Measurements from ENCODE around the gene SERPINB6.
A peak's percentile ranks its signal among the peaks of the same experiment; 100 is the strongest.
"Not testable (repeated sequence)": the region's sequence is repeated elsewhere in the genome, so short reads cannot be mapped to it uniquely, and the experiment has no call there.

Gene SERPINB6

GRCh38 chr6:2938632-2939083 is 32.7 kb downstream of the SERPINB6 start:
- DNase-seq (ENCODE audit: low read depth in 2 of 2) = no peak

DNA sequence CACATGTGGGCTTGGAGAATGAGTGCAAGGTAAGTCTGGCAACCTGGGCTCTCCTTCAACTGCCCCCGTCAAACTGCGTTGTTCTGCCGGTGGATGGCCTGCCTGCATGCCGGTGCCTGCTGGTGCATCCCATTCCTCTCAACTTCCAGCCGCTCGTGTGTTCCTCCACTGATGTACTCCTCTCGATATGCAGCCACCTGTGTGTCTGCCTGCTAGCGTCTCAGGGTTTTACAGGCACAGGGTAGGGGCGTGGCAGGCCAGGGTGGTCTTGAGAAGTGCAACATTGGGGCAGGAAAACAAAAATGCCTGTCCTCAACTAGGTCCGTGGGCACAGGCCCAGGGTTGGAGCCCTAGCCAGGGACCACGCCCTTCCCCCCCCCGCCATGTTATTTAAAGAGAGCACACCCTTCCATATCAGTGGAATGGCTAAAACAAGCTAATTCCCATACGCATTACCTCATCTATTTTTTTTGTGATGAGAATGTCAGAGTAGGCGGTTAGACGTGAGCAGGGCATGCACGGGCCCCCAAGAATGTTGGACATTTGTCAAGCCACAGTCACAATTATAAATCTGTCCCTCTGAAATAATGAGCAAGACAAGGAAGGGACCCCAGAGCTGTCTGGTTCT is 33.2 kb downstream of the SERPINB6 start:
- no peak for DNase-seq (ENCODE audit: low read depth in 2 of 2)

- no peak for DNase-seq (ENCODE audit: low read depth in 2 of 2)
These were observed 33.8 kb downstream of the SERPINB6 start for GRCh38 chr6:2937627-2938003.

- no peak for DNase-seq (ENCODE audit: low read depth in 2 of 2)
These were observed 35.6 kb downstream of the SERPINB6 start for GRCh38 chr6:2935566-2936291.

- DNase-seq (ENCODE audit: low read depth in 2 of 2) = no peak
These were observed 37.3 kb downstream of the SERPINB6 start for GRCh38 chr6:2934057-2934456.

DNA sequence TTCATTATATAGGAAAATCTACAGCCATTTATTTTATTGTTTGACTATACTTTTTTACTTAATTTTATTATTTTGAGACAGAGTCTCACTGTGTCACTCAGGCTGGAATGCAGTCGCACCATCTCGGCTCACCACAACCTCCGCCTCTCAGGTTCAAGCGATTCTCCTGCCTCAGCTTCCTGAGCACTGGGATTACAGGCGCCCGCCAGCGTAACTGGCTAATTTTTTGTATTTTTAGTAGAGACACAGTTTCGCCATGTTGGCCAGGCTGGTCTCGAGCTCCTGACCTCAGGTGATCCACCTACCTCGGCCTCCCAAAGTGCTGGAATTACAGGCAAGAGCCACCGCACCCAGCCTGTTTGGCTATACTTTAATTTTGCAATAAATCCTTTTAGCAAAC is 38.5 kb downstream of the SERPINB6 start:
- not testable (repeated sequence) for DNase-seq (ENCODE audit: low read depth in 2 of 2)

DNA sequence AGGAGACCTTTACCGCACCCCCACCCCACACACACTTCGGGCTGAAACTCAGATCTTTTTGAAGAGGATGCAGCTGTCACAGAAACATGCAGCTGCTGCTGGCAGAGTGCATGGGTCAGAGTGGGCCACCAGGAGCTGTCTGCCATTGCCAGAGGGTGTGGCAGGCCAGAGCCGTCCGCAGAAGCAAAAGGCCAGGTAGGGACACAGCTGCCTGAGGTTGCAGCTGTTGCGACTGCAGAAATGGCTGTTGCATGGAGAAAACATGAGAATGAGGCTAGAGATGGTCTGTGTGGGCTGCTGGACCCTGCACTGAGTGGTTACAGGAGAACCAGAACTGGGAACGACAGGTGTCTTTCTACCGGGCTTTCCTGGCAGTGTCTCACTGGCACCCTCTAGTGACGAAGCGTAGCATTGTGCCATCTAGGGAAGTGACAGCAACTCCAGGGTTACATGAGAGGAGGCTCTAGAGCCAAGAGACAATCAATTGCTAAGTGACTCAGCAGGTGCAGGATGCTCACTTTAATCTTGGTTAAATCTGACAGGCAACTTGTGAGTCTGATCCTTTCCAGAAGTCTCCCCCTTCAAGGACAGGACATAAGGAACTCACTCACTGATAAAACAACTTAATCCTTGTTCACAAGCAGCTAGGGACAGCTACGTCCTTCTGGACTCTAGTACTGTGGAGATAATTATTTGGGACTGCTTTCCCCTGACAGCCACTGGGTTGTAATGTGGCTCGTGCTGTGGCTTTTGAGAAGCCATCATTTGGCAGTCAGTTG is 39.2 kb downstream of the SERPINB6 start:
- DNase-seq (ENCODE audit: low read depth in 2 of 2) = peak; percentile 62 to 77

- DNase-seq (ENCODE audit: low read depth in 2 of 2) = no peak
These were observed 40.3 kb downstream of the SERPINB6 start for GRCh38 chr6:2931055-2931454.

DNA sequence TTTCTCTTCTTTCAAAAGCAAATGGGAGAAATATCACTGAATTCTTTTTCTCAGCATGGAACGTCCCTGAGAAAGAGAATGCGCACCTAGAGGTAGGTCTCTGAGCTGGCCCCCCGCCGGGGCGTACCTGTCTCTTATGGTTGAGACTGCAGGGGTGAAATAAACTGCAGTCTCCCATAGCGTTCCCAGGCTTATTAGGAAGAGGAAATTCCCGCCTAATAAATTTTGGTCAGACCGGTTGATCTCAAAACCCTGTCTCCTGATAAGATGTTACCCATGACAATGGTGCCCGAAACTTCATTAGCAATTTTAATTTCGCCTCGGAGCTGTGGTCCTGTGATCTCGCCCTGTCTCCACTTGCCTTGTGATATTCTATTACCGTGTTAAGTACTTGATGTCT is 43.4 kb downstream of the SERPINB6 start:
- not testable (repeated sequence) for DNase-seq (ENCODE audit: low read depth in 2 of 2)

DNA sequence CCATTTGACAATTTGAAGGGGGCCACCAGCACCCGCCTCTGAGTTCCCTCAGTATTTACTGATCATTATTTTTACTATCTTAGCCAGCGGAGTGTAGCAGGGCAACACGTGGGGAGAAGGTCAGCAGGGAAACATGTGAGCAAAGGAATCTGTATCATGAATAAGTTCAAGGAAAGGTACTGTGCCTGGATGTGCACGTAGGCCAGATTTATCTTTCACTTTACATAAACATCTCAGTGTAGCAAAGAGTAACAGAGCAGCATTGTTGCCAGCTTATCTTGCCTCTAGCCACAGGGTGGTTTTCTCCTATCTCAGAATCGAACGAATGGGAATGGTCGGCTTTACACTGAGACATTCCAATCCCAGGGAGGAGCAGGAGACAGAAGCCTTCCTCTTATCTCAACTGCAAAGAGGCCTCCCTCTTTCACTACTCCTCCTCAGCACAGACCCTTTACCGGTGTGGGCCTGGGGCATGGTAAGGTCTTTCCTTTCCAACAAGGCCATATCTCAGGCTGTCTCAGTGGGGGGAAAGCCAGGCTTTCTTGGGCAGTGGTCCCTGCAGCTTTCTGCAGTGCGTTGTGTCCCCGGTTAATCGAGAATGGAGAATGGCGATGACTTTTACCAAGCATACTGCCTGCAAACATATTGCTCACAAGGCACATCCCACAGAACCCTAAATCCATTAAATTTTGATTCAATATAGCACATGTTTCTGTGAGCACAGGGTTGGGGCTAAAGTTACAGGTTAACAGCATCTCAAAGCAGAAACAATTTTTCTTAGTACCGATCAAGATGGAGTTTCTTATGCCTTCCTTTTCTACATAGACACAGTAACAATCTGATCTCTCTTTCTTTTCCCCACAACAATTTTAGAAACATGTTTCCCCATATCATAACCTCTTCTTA is 45.3 kb downstream of the SERPINB6 start:
- DNase-seq (ENCODE audit: low read depth in 2 of 2) = not testable (repeated sequence)

DNA sequence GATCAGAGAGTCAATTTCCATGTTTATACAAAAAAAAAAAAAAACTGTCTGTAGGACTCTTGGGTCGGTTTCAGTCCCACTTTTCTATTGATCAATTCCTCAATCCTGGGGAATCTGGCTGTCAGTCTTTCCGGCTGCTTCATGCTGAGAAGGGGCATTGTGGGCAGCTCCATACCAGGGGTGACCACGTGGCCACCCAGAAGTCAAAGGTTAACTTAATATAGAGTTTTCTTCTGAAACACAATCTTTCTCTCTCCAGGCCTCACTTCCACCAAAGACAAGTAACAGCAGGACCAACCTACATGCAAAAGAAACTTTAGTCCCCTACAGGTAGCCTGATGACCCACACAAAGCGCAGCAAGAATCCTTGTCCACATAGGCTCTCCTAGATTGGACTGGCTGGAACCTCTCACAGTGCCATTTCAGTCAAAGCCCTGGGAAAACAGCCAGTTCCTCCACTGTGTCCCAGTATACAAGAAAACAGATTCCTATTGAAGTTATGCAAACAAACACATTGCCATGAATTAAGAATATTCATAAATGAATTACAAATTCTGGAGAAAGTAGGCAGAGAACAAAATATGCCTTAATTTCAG is 49.7 kb downstream of the SERPINB6 start:
- no peak for DNase-seq (ENCODE audit: low read depth in 2 of 2)

GRCh38 chr6:2920671-2921112 is 50.7 kb downstream of the SERPINB6 start:
- no peak for DNase-seq (ENCODE audit: low read depth in 2 of 2)

GRCh38 chr6:2919886-2920285 is 51.5 kb downstream of the SERPINB6 start:
- no peak for DNase-seq (ENCODE audit: low read depth in 2 of 2)

- DNase-seq (ENCODE audit: low read depth in 2 of 2) = no peak
These were observed 52.0 kb downstream of the SERPINB6 start for GRCh38 chr6:2919401-2919800.

DNA sequence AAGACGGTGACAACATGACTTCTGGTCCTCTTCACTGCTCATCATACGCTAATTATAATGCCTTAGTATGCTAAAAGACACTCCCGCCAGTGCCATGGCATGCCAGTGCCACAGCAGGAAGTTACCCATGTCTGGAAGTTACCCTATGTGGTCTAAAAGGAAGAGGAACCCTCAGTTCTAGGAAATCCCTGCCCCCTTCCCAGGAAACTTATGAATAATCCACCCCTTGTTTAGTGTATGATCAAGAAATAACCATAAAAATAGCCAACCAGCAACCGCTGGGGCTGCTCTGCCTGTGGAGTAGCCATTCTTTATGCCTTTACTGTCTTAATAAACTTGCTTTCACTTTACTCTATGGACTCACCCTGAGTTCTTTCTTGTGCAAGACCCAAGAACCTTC is 52.4 kb downstream of the SERPINB6 start:
- no peak for DNase-seq (ENCODE audit: low read depth in 2 of 2)

GRCh38 chr6:2917801-2918445 is 53.4 kb downstream of the SERPINB6 start:
- DNase-seq (ENCODE audit: low read depth in 2 of 2) = no peak

GRCh38 chr6:2917065-2917464 is 54.3 kb downstream of the SERPINB6 start:
- DNase-seq (ENCODE audit: low read depth in 2 of 2) = no peak

- no peak for DNase-seq (ENCODE audit: low read depth in 2 of 2)
These were observed 55.0 kb downstream of the SERPINB6 start for GRCh38 chr6:2916158-2916925.

DNA sequence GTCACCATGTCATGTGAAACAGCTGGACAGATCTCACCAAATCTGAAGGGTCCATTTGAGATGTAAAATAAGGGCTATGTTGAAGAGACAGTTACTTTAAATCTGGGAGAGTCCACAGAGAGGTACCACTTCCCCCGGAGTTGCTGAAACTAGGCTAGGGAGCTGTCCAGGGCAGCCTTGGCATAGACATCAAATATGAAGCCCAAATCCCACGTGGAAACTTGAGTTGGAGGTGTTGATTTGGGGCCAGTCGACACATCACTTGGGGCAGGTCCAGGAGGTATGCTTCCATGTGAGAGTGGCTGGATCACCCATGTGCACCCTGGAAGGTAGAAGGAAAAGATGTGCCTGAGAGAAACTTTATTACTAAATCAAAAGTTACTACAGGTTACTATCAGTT is 56.2 kb downstream of the SERPINB6 start:
- no peak for DNase-seq (ENCODE audit: low read depth in 2 of 2)

GRCh38 chr6:2914318-2914660 is 57.1 kb downstream of the SERPINB6 start:
- no peak for DNase-seq (ENCODE audit: low read depth in 2 of 2)

All from stimulated activated CD8-positive, alpha-beta memory T cell treated with anti-CD3 and anti-CD28 coated beads, Interleukin-15, amount 100 ng/mL, for 4 hours (primary cell).